PC-3 (cell line): ENCODE data around the gene OR52I2. TPM values are rescaled to one million over a fixed set of nuclear protein-coding genes. Genes with fewer than 3 reads are reported as not detected.
A peak's percentile ranks its signal among the peaks of the same experiment; 100 is the strongest.

Source experiments
- ATAC-seq: fragments of 200-7000 bp; cut with Tn5 transposase; 2 replicates; pipeline ENCODE4 v1.9.1; 2020; ENCODE audit warnings: mild to moderate bottlenecking, moderate library complexity
- BruUV-seq: library from RNA; stranded (reverse); fragments of 400-500 nt; replicated peaks from 2 replicates; lab custom pipeline; 2021; lab: Mats Ljungman, UMichigan
- CTCF ChIA-PET: fragments of 300-600 bp; sonication (Branson Sonifier 250); formaldehyde crosslinking; loops from one replicate; lab custom pipeline; 2022; ENCODE audit warnings: antibody characterized with exemption; lab: Charles Lee
- POLR2A ChIA-PET: fragments of 300-600 bp; sonication (Branson Sonifier 250); formaldehyde crosslinking; loops from one replicate; lab custom pipeline; 2022; ENCODE audit warnings: antibody characterized with exemption; ENCODE audit not compliant: unreplicated experiment; lab: Charles Lee
- DNase-seq: peaks from one replicate; pipeline ENCODE4 v3.0.0-alpha.2; 2015
- H2AFZ ChIP-seq: fragments of 300-600 bp; sonication (generic); 2 replicates; pipeline ENCODE4 v1.6.0; 2016; ENCODE audit warnings: antibody characterized with exemption, low read length
- H3F3A ChIP-seq: fragments of 300-600 bp; sonication (generic); one replicate; pipeline ENCODE4 v1.6.0; 2017; ENCODE audit warnings: antibody characterized with exemption, low read length, control low read depth, mild to moderate bottlenecking; ENCODE audit not compliant: unreplicated experiment
- H3K27ac ChIP-seq: fragments of 300-600 bp; sonication (generic); 2 replicates; pipeline ENCODE4 v1.5.1; 2016; ENCODE audit warnings: mild to moderate bottlenecking, low read length
- H3K27me3 ChIP-seq: fragments of 300-600 bp; sonication (generic); 2 replicates; pipeline ENCODE4 v1.6.1; 2016; ENCODE audit warnings: low read length, mixed read lengths
- H3K36me3 ChIP-seq: fragments of 300-600 bp; sonication (generic); 2 replicates; pipeline ENCODE4 v1.6.1; 2016; ENCODE audit warnings: low read depth, mixed run types, low read length, mixed read lengths
- H3K4me1 ChIP-seq: fragments of 300-600 bp; sonication (generic); 2 replicates; pipeline ENCODE4 v1.5.1; 2016; ENCODE audit warnings: low read length; ENCODE audit not compliant: insufficient read depth
- H3K4me2 ChIP-seq: fragments of 300-600 bp; sonication (generic); 2 replicates; pipeline ENCODE4 v1.6.0; 2016; ENCODE audit warnings: low read length
- H3K4me3 ChIP-seq: fragments of 300-600 bp; sonication (generic); 2 replicates; pipeline ENCODE4 v1.5.1; 2016; ENCODE audit warnings: mild to moderate bottlenecking, low read length, mixed read lengths
- H3K79me2 ChIP-seq: fragments of 300-600 bp; sonication (generic); 2 replicates; pipeline ENCODE4 v1.6.1; 2017; ENCODE audit warnings: low read length, mixed read lengths
- H3K9ac ChIP-seq: fragments of 300-600 bp; sonication (generic); 2 replicates; pipeline ENCODE4 v1.6.0; 2016; ENCODE audit warnings: mild to moderate bottlenecking, low read length
- H3K9me2 ChIP-seq: fragments of 300-600 bp; sonication (generic); replicated peaks from 2 replicates; pipeline ENCODE4 v1.6.1; 2016; ENCODE audit warnings: mixed run types, low read length, mixed read lengths
- H3K9me3 ChIP-seq: fragments of 300-600 bp; sonication (generic); 2 replicates; pipeline ENCODE4 v1.6.1; 2016; ENCODE audit warnings: low read length, mixed read lengths
- H4K20me1 ChIP-seq: fragments of 300-600 bp; sonication (generic); 2 replicates; pipeline ENCODE4 v1.6.1; 2016; ENCODE audit warnings: low read length, mixed read lengths
- CTCF ChIP-seq: fragments of 300-600 bp; sonication (generic); conservative IDR thresholded peaks from 2 replicates; pipeline ENCODE4 v1.5.1; 2017; ENCODE audit warnings: antibody characterized with exemption, low read depth, mild to moderate bottlenecking, low read length
- EZH2 ChIP-seq: fragments of 300-600 bp; sonication (generic); IDR thresholded peaks from one replicate; pipeline ENCODE4 v1.6.1; 2017; ENCODE audit warnings: antibody characterized with exemption, mild to moderate bottlenecking, low read length; ENCODE audit not compliant: unreplicated experiment
- EZH2phosphoT487 ChIP-seq: fragments of 300-600 bp; sonication (generic); IDR thresholded peaks from 2 replicates; pipeline ENCODE4 v1.6.1; 2018; ENCODE audit warnings: mild to moderate bottlenecking, antibody characterized with exemption, low read length, borderline replicate concordance
- intact Hi-C: fragments of 100-400 bp; cut with micrococcal nuclease; formaldehyde crosslinking; loops from 2 replicates; pipeline ENCODE4 v1.9.0; 2023
- total RNA-seq: library from RNA; depleted of rRNA; stranded (reverse); fragments of >200 nt; gene quantifications from 2 replicates; pipeline ENCODE4 v1.2.3, GENCODE V29; 2014

The OR52I2 gene
- total RNA-seq, 1 experiment from 2014 or later, result not detected

GRCh38 chr11:4636962-4637661 lies 55.6 kb downstream of the OR52I2 start, which contains the start of gene OR51D1:
OR51D1 (plus strand) TSS chr11:4637477; CDS start chr11:4639791, 2,314 bp downstream.
- H3K4me3 ChIP-seq, result no peak within 1 kb of the TSS
- ChIA-PET POLR2A (no interaction called here), CTCF (interaction anchor here (0.6 kb wide), 1 partner anchor 36 kb away, joined by 3 read pairs; no protein-coding TSS in a partner anchor)
- no peaks in the 10 kb centered on the region for H3K9me2 ChIP-seq
- no peaks in the 10 kb centered on the region; the same call in 1 of the 2 replicates for H3K27me3 ChIP-seq
- no TSS peak for BruUV-seq
- no peaks in the 10 kb centered on the region for H3K36me3 ChIP-seq
- no peaks in the 10 kb centered on the region for H3K9me3 ChIP-seq
- no peaks in the 10 kb centered on the region for H3F3A ChIP-seq
- ATAC-seq, result peak; percentile 92
- no peak for TF ChIP-seq EZH2phosphoT487
- TF ChIP-seq CTCF, result peak; percentile 73
- H3K9ac ChIP-seq, result no peak within 1 kb of the TSS
- DNase-seq, result peak; percentile 73
- H3K27ac ChIP-seq, result no peak within 1 kb of the TSS
- H2AFZ ChIP-seq, result 0 out of 2 replicates have a peak within 1 kb of the TSS, but pooled peaks have one; percentile 46
- intact Hi-C loops, result loop anchor here (1.0 kb wide), 1 partner anchor 367 kb away; no protein-coding TSS in a partner anchor
- H4K20me1 ChIP-seq, result no peaks in the 10 kb centered on the region
- H3K4me2 ChIP-seq, result 0 out of 2 replicates have a peak within 1 kb of the TSS, but pooled peaks have one; percentile 51
- H3K79me2 ChIP-seq, result no peaks in the 10 kb centered on the region
- H3K4me1 ChIP-seq, result no peaks in the 10 kb centered on the region

GRCh38 chr11:4637662-4638047 lies 56.1 kb downstream of the OR52I2 start:
- TF ChIP-seq EZH2 (no peak), CTCF (no peak), EZH2phosphoT487 (no peak)
- CTCF ChIA-PET, result no interaction called here
- no peaks in the 10 kb centered on the region for H3K4me1 ChIP-seq

GRCh38 chr11:4639931-4640330 lies 58.4 kb downstream of the OR52I2 start:
- Histone ChIP-seq H3K36me3 (no peaks in the 10 kb centered on the region), H3K4me1 (no peaks in the 10 kb centered on the region), H3K79me2 (no peaks in the 10 kb centered on the region), H3K9me2 (no peaks in the 10 kb centered on the region), H3K9me3 (no peaks in the 10 kb centered on the region), H4K20me1 (no peaks in the 10 kb centered on the region), H3K4me3 (no peak overlapping the region), H3K9ac (no peak overlapping the region), H3K4me2 (no peak overlapping the region), H3F3A (no peaks in the 10 kb centered on the region), H2AFZ (no peak overlapping the region), H3K27ac (no peak overlapping the region), H3K27me3 (no peaks in the 10 kb centered on the region; the same call in 1 of the 2 replicates)
- ChIA-PET POLR2A (no interaction called here), CTCF (no interaction called here)
- no peak for TF ChIP-seq EZH2phosphoT487
- no peak for TF ChIP-seq CTCF
- no peak for TF ChIP-seq EZH2
- intact Hi-C loops, result no loop called here
- DNase-seq, result no peak
- no peak for ATAC-seq
- BruUV-seq, result no TSS peak

More at GRCh38 chr11:4637662-4638047, 56.1 kb downstream of the OR52I2 start:
- DNase-seq, result no peak
- no peaks in the 10 kb centered on the region for H3K9me2 ChIP-seq
- no peak overlapping the region for H3K27ac ChIP-seq
- no peak overlapping the region for H3K9ac ChIP-seq
- no peak overlapping the region for H3K4me3 ChIP-seq
- no peaks in the 10 kb centered on the region for H3K9me3 ChIP-seq
- no peak overlapping the region for H2AFZ ChIP-seq
- intact Hi-C loops, result loop anchor here (1.0 kb wide), 1 partner anchor 367 kb away; no protein-coding TSS in a partner anchor
- no peaks in the 10 kb centered on the region for H3F3A ChIP-seq
- no peaks in the 10 kb centered on the region for H3K36me3 ChIP-seq
- H3K79me2 ChIP-seq, result no peaks in the 10 kb centered on the region
- POLR2A ChIA-PET, result no interaction called here
- no peaks in the 10 kb centered on the region; the same call in 1 of the 2 replicates for H3K27me3 ChIP-seq
- ATAC-seq, result no peak
- BruUV-seq, result no TSS peak
- H4K20me1 ChIP-seq, result no peaks in the 10 kb centered on the region
- H3K4me2 ChIP-seq, result no peak overlapping the region
